Measurements from ENCODE around the gene AP2A2.

GRCh38 chr11:1059759-1060158, 134.1 kb downstream of the AP2A2 start:
- TF ChIP-seq CTCF (conservative IDR thresholded peaks at IDR 0.05; ENCODE audit: low read depth, low read length) (no peak), USF2 (IDR thresholded peaks at IDR 0.05; ENCODE audit: low read depth, low read length) (no peak), POLR2A (IDR thresholded peaks at IDR 0.05; ENCODE audit: low read depth, low read length) (no peak), FOS (IDR thresholded peaks at IDR 0.05; ENCODE audit: low read depth, low read length) (no peak), BHLHE40 (IDR thresholded peaks at IDR 0.05; ENCODE audit: low read depth, low read length) (no peak), CHD1 (IDR thresholded peaks at IDR 0.05; ENCODE audit: low read depth, low read length) (no peak), RAD21 (IDR thresholded peaks at IDR 0.05; ENCODE audit: low read length) (no peak), RFX5 (IDR thresholded peaks at IDR 0.05; ENCODE audit: low read depth, low read length) (no peak)

Data from IMR-90 (cell line).